ENCODE measurements around the gene RPTOR. TPM values are rescaled to one million over a fixed set of nuclear protein-coding genes. Genes with fewer than 3 reads are reported as not detected.

Gene RPTOR
- polyA plus RNA-seq, 1 donor from 2014 or later: 8.0 TPM

- H3K9me3 ChIP-seq (ENCODE audit: low read length): no peaks in the 10 kb centered on the region
- H3F3A ChIP-seq (ENCODE audit: insufficient read depth, low read length, poor library complexity, severe bottlenecking): no peaks in the 10 kb centered on the region
- no peaks in the 10 kb centered on the region for H3K9me2 ChIP-seq (ENCODE audit: insufficient read depth, low read length)
- TF ChIP-seq EZH2 (IDR thresholded peaks at IDR 0.05; ENCODE audit: borderline replicate concordance, insufficient read depth, low read length, poor library complexity, severe bottlenecking): no peak
- TF ChIP-seq, protein P1, sequence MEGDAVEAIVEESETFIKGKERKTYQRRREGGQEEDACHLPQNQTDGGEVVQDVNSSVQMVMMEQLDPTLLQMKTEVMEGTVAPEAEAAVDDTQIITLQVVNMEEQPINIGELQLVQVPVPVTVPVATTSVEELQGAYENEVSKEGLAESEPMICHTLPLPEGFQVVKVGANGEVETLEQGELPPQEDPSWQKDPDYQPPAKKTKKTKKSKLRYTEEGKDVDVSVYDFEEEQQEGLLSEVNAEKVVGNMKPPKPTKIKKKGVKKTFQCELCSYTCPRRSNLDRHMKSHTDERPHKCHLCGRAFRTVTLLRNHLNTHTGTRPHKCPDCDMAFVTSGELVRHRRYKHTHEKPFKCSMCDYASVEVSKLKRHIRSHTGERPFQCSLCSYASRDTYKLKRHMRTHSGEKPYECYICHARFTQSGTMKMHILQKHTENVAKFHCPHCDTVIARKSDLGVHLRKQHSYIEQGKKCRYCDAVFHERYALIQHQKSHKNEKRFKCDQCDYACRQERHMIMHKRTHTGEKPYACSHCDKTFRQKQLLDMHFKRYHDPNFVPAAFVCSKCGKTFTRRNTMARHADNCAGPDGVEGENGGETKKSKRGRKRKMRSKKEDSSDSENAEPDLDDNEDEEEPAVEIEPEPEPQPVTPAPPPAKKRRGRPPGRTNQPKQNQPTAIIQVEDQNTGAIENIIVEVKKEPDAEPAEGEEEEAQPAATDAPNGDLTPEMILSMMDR (IDR thresholded peaks at IDR 0.05; ENCODE audit: poor library complexity, severe bottlenecking): no peak
- no peak for TF ChIP-seq SMC3 (conservative IDR thresholded peaks at IDR 0.05; ENCODE audit: poor library complexity)
- no peak for TF ChIP-seq MXI1 (conservative IDR thresholded peaks at IDR 0.05; ENCODE audit: poor library complexity, severe bottlenecking)
- TF ChIP-seq POLR2AphosphoS5 (IDR thresholded peaks at IDR 0.05): no peak
- no peak for TF ChIP-seq EP300 (conservative IDR thresholded peaks at IDR 0.05; ENCODE audit: poor library complexity, severe bottlenecking)
- no peak for TF ChIP-seq RAD21 (conservative IDR thresholded peaks at IDR 0.05)
- TF ChIP-seq TAF1 (IDR thresholded peaks at IDR 0.05; ENCODE audit: low read depth): no peak
- no peak overlapping the region for H3K4me3 ChIP-seq (ENCODE audit: low read length)
- no peak overlapping the region for H2AFZ ChIP-seq (ENCODE audit: low read depth, low read length)
- no peaks in the 10 kb centered on the region for H3K27me3 ChIP-seq (ENCODE audit: insufficient read depth, low read depth, low read length)
- H4K20me1 ChIP-seq (ENCODE audit: insufficient read depth): no peaks in the 10 kb centered on the region
- H3K36me3 ChIP-seq (ENCODE audit: insufficient read depth, low read length): no peaks in the 10 kb centered on the region
- H3K9ac ChIP-seq (ENCODE audit: low read length): no peak overlapping the region
- no peaks in the 10 kb centered on the region for H3K79me2 ChIP-seq (replicated peaks; ENCODE audit: insufficient read depth, low read length)
- H3K4me2 ChIP-seq (ENCODE audit: low read length): no peak overlapping the region
- H3K27ac ChIP-seq (ENCODE audit: low read length): no peak overlapping the region
These were observed 249.2 kb downstream of the RPTOR start for GRCh38 chr17:80793851-80794267.

- no peak overlapping the region for H3K4me2 ChIP-seq (ENCODE audit: low read length)
- no peak overlapping the region for H3K27ac ChIP-seq (ENCODE audit: low read length)
These were observed 249.8 kb downstream of the RPTOR start for GRCh38 chr17:80794281-80795089.

More at GRCh38 chr17:80794281-80795089, 249.8 kb downstream of the RPTOR start:
- Histone ChIP-seq H3K9me3 (ENCODE audit: low read length) (no peaks in the 10 kb centered on the region), H3K79me2 (replicated peaks; ENCODE audit: insufficient read depth, low read length) (no peaks in the 10 kb centered on the region), H2AFZ (ENCODE audit: low read depth, low read length) (no peak overlapping the region), H3K9ac (ENCODE audit: low read length) (no peak overlapping the region), H3K9me2 (ENCODE audit: insufficient read depth, low read length) (no peaks in the 10 kb centered on the region), H4K20me1 (ENCODE audit: insufficient read depth) (no peaks in the 10 kb centered on the region), H3K36me3 (ENCODE audit: insufficient read depth, low read length) (no peaks in the 10 kb centered on the region), H3K4me3 (ENCODE audit: low read length) (no peak overlapping the region), H3F3A (ENCODE audit: insufficient read depth, low read length, poor library complexity, severe bottlenecking) (no peaks in the 10 kb centered on the region), H3K27me3 (ENCODE audit: insufficient read depth, low read depth, low read length) (no peaks in the 10 kb centered on the region)
- TF ChIP-seq POLR2AphosphoS5 (IDR thresholded peaks at IDR 0.05) (no peak), EP300 (conservative IDR thresholded peaks at IDR 0.05; ENCODE audit: poor library complexity, severe bottlenecking) (no peak), RAD21 (conservative IDR thresholded peaks at IDR 0.05) (no peak), TAF1 (IDR thresholded peaks at IDR 0.05; ENCODE audit: low read depth) (no peak), SMC3 (conservative IDR thresholded peaks at IDR 0.05; ENCODE audit: poor library complexity) (no peak), REST (IDR thresholded peaks at IDR 0.05; ENCODE audit: borderline replicate concordance) (no peak), MXI1 (conservative IDR thresholded peaks at IDR 0.05; ENCODE audit: poor library complexity, severe bottlenecking) (no peak), EZH2 (IDR thresholded peaks at IDR 0.05; ENCODE audit: borderline replicate concordance, insufficient read depth, low read length, poor library complexity, severe bottlenecking) (no peak)
- TF ChIP-seq, protein P1 (IDR thresholded peaks at IDR 0.05; ENCODE audit: poor library complexity, severe bottlenecking): no peak
